ELF-1 (cell line): ENCODE measurements around the gene PPP2R5B.
A peak's percentile ranks its signal among the peaks of the same experiment; 100 is the strongest.

Experiments used
- DNase-seq: peaks from one replicate; pipeline ENCODE4 v3.0.0-alpha.2; 2016; ENCODE audit warnings: low read depth, low spot score

Gene PPP2R5B

DNA sequence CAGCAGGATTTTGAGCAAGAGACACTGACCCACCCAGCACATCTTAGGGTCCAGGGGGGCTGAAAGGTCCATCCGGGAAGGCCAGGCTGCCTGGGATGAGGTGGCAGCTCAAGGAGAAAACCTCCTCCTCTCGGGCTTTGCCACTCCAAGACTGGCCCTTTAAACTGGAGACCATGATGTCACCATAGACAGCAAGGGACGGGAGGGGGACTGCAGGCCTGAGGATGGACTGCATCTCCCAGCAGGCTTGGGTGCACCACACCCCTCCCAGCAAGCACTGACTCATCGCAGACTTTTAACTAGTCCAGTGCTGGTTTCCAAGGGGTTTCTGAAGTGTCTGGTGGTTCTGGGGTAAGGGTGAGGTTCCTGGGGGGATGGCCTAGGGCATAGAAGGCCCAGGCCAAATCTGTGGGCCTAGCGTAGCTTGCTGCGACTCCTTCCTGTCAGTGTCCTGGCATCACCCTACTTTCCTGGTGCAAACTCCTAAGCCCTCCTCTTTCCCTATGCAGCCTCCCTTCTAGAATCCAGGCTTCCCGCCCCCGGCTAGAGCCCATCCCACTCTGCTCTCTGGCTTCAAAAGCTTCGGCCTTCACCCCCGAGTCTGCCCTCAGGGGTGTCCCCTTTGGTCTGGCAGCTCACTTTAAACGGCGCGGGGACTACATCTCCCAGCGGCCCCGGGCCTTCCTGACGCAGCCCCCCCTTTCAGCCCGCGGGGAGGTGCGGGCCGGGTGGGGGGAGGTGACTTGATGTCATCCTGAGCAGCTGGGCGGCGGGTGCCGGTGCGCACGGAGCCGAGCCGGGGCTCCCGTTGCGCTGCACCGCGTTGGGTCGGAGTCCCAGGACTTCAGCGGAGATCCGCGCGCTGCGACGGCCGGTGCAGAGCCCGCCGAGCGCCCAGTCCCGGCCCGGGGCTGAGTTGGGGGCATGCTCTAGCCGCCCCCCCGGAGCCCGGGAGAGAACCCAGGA, at the start of gene PPP2R5B:
Gene PPP2R5B, plus strand, starts transcription at position 746 of the 966 bp plus-strand sequence. CDS start 1,046 bp downstream, outside the sequence.
- peak; percentile 88 for DNase-seq

DNA sequence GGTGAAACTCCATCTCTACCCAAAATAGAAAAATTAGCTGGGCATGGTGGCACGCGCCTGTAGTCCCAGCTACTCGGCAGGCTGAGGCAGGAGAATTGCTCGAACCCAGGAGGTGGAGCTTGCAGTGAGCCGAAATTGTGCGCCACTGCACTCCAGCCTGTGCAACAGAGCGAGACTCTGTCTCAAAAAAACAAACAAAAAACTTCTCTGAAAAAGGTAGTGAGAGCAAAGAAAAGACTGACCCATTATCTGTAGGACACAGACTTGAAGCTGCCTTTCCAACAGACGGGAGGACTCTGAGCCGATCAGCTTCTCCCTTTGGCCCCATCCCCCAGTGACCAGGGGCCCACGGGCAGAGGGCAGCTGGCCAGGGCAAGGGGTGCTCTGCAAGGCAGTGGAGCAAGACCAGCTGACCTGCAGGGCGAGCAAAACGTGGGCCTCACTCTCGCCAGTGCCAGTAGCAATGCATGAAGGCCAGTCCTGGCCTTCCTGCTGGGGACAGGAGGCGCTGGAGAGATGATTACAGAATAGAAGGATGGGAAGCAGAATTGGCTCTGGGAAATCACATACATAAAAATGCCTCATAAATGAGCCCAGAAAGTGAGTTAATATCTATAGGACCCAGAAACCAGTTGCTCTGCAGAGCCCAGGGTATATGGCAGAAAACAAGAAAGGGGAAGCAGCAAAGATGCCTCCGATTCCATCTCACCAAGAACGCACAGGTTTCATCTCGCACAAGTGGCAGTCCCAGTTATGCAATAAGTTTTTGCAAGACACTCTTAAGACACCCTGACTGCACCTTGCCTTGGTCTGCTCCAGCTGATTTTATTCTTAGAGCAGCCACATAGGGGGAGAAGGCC, 48.9 kb upstream of the PPP2R5B start:
- DNase-seq, result no peak

DNA sequence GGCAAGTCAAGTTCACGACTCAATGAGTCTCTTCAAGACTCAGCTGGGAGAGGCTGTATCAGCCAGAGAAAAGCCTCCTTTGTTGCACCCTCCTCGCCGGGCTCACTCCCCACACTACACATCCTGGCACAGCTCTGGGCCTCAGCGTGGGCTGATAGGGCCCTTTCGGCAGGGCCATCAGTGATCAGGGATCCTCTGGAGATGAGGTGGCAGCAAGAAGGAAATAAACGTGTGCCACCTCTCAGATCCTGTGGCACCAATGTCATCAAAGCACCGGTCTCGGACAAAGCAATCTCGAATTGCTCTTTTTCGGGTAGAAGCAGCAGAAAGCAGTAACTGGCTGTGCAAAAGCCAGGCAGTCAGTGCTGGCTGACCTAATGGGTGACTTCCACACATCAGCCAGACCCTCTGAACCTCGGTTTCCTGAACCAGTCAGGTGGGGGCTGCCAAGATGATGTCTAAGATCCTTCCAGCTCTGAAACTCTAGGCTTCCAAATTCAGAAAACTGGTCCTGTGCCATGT, 48.2 kb upstream of the PPP2R5B start:
- no peak for DNase-seq

DNA sequence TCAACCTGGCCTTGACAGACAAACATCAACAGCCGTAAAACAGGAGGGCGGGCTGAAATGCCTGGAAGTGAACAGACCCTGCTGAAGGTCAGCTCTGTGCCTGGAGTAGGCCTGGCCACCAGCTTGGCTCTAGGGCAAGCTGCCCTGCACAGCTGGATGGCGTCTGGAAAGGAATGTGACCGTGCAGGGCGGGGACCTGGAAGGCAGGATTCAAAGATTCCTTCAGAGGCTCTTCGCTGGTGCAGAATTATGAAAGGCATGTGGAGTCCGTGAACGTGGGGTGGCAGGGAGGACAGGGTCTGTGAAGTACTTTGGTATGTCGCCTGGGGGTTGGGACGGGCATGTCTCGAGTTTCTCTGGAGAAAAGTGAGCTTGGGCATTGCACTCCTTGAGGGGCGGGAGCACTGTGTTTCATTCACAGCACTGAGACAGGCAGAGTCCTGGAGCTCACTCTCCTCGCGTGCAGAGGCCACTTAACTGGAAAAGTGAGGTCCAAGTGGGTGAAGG, 47.6 kb upstream of the PPP2R5B start:
- peak; percentile 82 for DNase-seq

DNA sequence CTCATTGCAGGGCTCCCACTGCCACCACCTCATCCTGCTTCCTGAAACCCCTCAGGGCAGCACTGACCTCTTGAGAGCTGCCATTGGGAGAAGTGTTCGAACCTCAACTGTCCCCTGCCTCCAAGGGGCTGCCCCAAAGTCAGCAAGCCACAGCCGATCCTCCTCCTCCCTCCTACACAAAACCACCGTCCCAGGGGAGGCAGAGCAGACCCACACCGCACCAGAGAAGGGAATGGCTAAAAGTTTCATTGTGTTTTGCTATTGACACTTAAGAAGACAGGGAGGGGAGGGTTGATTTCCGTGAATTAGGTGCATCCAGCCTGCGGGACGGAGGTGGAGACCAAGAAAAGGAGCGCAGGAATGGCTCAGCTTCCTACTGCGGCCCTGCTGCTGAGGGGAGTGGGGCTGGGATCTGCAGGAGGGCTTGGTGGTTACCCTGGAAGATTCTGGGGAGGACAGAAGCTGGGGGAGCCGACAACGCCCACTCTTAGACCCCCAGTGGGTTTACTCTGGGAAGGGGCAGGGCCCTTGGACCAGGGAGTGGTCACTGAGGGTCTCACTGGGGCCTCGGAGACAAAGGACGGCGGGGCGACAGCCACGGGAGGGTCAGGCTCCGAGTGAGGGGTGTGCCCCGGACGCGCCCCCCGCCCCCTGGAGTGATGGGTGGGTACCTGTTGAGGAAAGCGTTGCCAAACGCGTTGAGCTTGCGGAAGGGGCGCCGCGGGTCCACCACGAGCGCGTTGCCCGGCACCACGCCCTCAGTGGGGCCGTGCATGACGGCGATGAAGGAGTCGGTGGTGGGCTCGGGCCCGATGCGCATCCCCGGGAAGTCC, 46.9 kb upstream of the PPP2R5B start:
- DNase-seq, result peak; percentile 44

DNA sequence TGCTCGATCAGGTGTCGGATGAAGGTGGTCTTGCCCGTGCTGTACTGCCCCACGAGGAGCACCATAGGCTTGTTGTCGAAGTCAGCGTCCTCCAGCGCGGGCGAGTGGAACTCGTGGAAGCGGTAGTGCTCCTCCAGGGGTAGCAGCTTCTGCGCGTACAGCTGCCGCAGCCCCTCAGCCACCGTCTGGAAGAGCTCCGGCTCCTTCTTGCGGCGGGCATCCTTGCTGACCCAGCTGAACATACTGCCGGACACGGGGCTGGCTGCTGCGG, 46.3 kb upstream of the PPP2R5B start:
- DNase-seq, result no peak

DNA sequence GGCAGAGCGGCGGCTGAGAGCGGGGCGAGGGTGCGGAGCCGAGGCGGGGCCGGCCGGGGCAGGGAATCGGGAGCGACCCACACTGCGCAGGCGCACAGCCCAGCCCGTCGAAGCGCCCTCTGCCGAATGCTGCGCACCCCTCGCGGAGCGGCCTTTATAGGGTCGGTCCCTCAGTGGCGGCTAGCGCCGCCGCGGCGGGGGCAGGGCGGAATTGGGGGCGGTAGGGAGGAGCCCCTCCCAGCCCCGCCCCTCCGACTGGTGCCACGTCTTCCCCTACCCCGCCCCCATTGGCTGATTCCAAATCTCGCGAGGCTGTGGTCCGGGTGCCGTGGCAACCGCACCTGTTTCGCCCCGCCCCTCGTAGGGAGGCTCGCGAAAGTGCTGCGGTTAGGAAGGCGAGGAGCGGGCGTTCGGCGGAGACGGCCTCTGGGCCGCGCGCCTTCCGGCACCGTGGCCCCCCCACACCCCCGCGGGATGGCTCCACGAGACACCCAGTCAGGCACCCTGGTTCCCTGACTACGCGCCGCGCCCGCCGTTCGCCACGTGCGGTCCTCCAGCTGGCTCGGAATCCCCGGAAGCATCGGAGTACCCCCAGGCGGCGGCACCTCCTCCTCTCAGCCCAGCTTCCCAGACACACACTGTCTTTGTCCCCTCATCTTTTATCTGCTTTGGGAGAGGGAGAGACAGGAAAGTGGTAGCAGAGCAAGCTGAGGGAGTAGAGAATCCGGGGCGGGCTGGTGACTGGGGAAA, 45.8 kb upstream of the PPP2R5B start, which contains the start of gene EHD1:
Gene EHD1, minus strand, starts transcription at position 128 of the 750 bp plus-strand sequence. CDS start 157 bp downstream, outside the sequence.
- DNase-seq, result peak; percentile 99

DNA sequence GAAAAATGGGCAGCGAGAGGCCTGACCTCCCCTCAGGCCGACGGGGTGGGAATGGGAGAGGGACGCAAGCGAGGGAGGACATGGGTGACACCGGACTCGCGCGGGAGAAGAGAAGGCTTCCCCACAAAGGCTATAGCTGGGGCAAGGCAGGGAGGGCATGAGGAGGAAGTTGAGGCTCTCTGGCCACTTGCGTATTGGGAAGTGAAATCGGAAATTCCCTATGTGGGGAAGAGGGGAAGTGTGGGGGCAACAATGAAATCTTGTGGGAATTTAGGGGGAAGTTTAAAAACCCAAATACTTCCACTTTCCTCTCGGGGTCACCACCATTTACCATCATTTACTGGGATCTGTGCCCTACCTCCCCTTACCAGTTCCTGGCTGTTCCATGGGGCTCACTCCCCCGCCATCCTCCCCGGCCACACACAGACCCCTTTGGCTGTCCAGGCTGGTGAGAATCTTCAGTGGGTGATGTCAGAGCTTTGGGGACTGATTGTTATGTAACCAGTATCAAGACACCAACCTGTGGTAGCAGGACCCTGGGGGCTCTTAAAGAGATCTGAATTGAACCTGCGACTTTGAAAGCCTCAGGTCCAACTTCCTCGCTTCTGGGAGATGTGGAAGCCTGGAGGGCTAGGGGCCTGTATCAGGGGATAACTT, 45.1 kb upstream of the PPP2R5B start:
- DNase-seq, result no peak

DNA sequence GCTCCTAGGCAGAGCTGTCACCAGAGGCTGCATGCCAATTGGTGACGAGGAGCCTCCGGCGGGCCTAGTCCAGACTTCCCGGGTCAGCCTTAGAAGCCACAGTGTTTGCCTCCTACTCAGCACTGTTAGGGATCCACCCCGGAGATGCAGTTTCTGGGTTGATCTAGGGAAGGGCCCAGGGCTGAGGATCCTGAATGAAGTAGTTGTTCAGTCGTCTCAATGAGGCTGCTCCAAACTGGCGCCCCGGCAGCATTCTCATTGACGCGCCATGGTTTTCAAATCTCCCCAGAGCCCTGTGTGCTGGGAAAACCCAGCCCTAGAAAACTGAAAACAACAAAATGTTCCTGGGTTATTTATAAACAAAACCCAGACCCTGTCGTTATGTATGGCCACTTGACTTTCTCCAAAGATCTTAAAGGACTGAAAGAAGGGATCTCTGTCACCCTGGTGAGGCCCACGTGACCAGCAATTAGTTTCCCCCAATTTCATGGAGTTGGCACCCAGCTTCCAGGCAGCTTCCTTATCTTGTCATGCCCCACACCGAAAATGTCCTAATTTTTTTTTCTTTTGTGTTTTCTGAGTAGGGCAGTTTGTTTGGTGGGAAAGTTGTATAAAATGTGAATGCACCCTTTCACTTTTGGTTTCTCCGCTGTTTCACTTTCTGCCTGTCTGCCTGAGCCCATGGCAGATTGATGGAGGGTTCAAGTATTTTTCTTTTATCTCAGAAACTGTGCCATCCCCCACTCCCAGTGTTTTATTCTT, 44.1 kb upstream of the PPP2R5B start:
- DNase-seq, result no peak

DNA sequence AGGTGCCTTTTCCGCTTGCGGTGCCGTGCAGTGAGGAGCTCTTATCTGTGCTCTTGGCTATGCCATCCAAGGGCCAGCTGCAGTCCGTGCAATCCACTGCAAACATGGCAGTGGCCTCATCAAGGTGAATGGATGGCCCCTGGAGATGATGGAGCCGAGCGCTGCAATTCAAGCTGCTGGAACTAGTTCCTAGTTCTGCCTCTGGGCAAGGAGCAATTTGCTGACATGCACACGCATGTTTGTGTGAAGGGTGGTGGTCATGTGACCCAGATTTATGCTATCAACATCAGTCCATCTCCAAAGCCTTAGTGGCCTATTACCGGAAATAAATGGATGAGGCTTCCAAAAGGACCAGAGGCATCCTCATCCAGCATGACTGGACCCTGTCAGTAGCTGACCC, 43.0 kb upstream of the PPP2R5B start:
- no peak for DNase-seq

DNA sequence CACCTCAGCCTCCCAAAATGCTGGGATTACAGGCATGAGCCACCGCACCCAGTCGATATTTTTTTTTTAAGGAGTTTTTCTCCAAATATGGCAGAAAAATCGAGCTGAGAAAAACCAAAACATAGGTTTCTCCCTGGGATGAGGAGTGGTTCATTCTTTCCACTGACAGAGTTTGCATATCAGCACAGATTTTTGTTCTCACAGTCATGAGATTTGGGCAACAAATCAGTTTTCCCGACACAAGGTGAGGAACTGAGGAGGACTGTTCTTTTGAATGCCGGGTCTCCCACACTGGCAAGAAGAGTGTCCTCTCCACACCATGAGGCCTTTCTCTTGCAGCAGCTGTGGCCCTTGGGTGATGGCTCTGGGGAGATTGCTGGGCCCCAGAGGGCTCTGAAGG, 42.2 kb upstream of the PPP2R5B start:
- no peak for DNase-seq

DNA sequence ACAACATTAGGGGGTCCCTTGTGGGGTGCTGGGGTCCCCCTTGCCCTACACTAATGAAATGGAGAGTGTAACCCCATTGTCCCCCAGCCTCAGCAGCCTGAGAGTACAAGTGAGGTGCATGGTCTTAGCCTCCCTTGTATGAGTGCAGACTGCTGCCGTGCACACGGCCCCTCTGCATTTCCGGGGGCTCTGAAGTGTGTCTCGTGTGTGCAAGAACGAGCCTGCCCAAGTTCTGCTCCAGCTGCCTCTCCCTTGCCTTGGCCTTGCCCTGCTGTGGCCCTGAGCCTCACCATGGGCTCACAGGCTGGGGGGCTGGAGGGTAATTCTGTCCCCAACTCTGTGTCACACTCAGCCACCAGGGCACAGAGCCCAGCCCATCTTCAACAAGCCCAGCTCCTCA, 40.9 kb upstream of the PPP2R5B start:
- DNase-seq, result no peak

DNA sequence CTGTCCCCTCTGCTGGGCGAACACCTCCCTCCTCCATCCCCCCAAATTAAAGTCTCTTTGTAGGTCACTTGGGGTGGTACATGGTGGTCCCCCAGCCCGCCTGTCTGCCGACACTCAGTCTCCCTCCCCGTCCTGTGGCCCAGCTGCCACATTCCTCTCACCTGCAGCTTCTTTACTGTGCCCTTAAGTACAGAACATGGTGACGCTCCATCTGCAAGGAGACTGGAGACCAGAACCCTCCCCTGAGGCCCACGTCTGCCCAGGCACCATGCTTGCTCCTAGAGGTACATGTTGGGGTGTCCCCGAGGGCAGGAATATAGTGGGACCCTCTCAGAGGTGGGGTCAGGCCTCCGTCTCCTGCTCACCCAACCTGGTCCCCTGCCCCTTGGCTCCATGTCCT, 40.5 kb upstream of the PPP2R5B start:
- no peak for DNase-seq

DNA sequence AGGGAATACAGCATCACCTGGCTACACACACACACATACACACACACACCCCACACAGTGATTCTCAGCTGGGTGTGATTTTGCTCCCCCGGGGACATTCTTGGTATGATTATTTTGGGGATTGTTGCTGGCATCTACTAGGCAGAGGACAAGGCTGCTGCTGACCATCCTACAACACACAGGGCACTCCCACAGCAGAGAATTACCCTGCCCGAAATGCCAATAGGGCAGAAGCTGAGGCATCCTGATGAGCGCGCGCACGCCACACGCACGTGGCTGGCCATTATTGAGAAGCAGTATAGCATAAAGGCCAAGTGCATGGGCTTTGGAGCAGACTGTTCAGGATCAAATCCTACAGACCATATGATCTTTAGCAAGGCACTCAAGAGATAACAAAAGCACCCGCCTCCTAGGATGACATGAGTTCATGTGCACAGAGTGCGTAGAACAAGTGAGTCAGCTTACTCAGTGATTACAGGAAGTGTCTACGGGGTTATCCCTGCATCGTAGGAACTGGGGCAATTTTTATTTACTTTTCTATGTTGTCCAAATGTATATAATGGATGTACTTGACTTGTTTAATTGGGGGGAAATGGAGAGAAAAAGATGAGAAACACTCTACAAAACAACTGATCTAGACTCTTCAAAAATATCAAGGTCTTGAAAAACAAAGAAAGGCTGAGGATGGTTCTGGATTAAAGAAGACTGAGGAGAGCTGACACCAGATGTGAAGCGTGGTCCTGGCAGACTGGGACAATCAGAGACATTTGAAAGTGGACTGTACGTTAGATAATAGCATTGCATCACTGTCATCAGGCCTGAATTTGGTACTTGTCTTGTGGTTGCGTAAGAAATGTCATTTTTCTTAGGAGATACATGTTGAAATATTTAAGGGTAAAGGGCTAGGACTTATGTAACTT, 38.9 kb upstream of the PPP2R5B start:
- DNase-seq, result no peak

DNA sequence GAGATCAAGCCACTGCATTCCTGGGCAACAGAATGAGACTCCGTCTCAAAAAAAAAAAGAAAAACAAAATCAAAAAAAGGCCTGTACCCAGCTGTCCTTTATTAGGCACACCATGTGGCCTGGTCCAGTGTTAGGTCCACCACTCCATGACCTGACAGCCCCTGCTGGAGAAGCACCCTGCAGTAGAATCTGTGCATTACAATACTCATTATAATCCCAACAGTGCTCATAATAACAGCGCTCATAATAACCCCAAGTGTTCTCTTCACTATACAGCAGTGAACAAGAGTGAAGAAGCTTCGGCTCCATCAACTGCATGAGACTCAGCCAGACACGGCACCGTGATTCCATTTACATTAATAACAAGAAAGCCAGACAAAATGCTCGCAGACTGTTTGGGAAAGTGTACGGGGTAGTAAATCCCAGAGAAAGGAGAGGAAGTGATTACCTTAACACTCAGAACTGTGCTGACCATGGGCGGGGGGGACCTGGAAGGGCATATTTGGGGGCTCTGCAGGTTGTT, 37.2 kb upstream of the PPP2R5B start:
- DNase-seq, result no peak

DNA sequence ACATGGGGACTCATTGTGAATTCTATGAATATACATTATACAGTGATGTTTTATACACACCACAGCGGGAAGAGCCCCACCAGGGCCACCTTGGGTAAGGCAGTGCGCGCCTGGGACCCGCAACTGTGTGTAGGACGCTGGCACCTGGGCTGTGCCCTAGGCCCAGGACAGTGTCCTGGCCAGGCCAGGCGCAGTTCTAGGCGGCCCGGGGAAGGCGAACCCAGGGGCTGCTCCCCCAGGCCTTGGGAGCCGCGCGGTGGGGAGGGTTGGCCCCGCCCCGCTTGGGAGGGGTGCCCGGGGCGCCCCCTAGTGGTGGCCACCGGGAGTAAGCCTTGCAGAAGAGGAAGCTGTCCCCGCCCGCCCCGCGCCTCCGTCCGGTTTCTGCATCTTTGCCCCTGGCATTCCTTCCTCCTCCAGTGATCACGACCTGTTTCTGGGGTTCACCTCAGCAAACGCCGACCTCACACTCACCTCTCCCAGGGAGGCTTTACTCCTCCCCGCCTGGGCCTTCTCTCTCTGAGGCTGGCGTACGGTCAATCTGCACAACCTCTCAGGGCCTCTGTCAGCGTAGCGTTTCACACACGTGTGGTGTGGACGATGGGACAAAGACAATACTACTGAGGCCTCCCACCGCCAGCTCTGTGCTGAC, 36.6 kb upstream of the PPP2R5B start:
- DNase-seq, result peak; percentile 88

DNA sequence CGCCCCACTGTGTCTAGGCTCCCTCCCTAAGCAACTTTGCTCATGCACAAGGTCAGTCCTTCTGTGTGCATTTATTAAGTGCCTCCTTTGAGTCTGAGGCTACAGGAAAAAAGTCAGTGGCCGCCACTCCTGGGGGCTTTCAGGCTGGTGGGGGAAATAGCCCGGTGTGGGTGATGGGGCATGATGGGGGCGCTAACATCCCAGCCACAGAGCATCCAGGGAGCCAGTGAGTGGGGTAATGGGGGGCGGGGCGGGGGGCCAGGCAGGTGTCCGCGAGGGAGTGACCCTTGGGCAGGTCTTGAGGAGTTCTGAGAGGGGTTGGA, 36.1 kb upstream of the PPP2R5B start:
- DNase-seq, result no peak
